Femur (tissue), 1 donor: ENCODE measurements around the gene BMERB1.
A peak's percentile ranks its signal among the peaks of the same experiment; 100 is the strongest.
"Not testable (repeated sequence)": the region's sequence is repeated elsewhere in the genome, so short reads cannot be mapped to it uniquely, and the experiment has no call there.

Experiments used
- DNase-seq: peaks from one replicate; pipeline ENCODE4 v3.0.0-alpha.2; 2017

BMERB1 gene

GRCh38 chr16:15434425-15435215 is at the start of gene BMERB1:
BMERB1 (plus strand) TSS chr16:15434588; CDS start chr16:15434654, 66 bp downstream.
- peak; percentile 82 for DNase-seq

GRCh38 chr16:15388060-15388459 is 46.3 kb upstream of the BMERB1 start:
- not testable (repeated sequence) for DNase-seq

- DNase-seq = not testable (repeated sequence)
These were observed 44.5 kb upstream of the BMERB1 start for GRCh38 chr16:15389916-15390315.

GRCh38 chr16:15393025-15393424 is 41.4 kb upstream of the BMERB1 start:
- DNase-seq = not testable (repeated sequence)

- DNase-seq = peak; percentile 62
These were observed 38.5 kb upstream of the BMERB1 start, which contains the start of gene MPV17L for GRCh38 chr16:15395631-15396508. MPV17L (plus strand) TSS chr16:15395754; CDS start chr16:15395898, 144 bp downstream.

- not testable (repeated sequence) for DNase-seq
These were observed 37.9 kb upstream of the BMERB1 start for GRCh38 chr16:15396509-15396829.

GRCh38 chr16:15396948-15397594 is 37.3 kb upstream of the BMERB1 start:
- no peak for DNase-seq

GRCh38 chr16:15398618-15399316 is 35.6 kb upstream of the BMERB1 start:
- no peak for DNase-seq

- no peak for DNase-seq
These were observed 35.1 kb upstream of the BMERB1 start for GRCh38 chr16:15399317-15399716.

GRCh38 chr16:15400314-15400713 is 34.1 kb upstream of the BMERB1 start:
- not testable (repeated sequence) for DNase-seq

GRCh38 chr16:15401972-15402371 is 32.4 kb upstream of the BMERB1 start:
- no peak for DNase-seq

- no peak for DNase-seq
These were observed 30.9 kb upstream of the BMERB1 start for GRCh38 chr16:15403392-15403995.

- not testable (repeated sequence) for DNase-seq
These were observed 30.3 kb upstream of the BMERB1 start for GRCh38 chr16:15404091-15404490.

- no peak for DNase-seq
These were observed 29.6 kb upstream of the BMERB1 start for GRCh38 chr16:15404792-15405191.

GRCh38 chr16:15407756-15408155 is 26.6 kb upstream of the BMERB1 start:
- DNase-seq = not testable (repeated sequence)

GRCh38 chr16:15409476-15409875 is 24.9 kb upstream of the BMERB1 start:
- not testable (repeated sequence) for DNase-seq

- DNase-seq = no peak
These were observed 18.8 kb upstream of the BMERB1 start for GRCh38 chr16:15415511-15415985.

- DNase-seq = no peak
These were observed 17.2 kb upstream of the BMERB1 start for GRCh38 chr16:15417197-15417596.

- DNase-seq = no peak
These were observed 16.2 kb upstream of the BMERB1 start for GRCh38 chr16:15418206-15418605.

GRCh38 chr16:15421696-15422095 is 12.7 kb upstream of the BMERB1 start:
- not testable (repeated sequence) for DNase-seq

- DNase-seq = no peak
These were observed 12.2 kb upstream of the BMERB1 start for GRCh38 chr16:15422222-15422621.

GRCh38 chr16:15425861-15426260 is 8.5 kb upstream of the BMERB1 start:
- DNase-seq = no peak
